HepG2 (cell line): ENCODE measurements around the gene CPNE1. TPM values are rescaled to one million over a fixed set of nuclear protein-coding genes. Genes with fewer than 3 reads are reported as not detected.

Experiments
- ATAD3A ChIP-seq: sonication (generic); formaldehyde crosslinking; IDR thresholded peaks from 2 replicates; pipeline ENCODE4 v1.4.0; 2020; ENCODE audit warnings: missing genetic modification reagents
- ATF1 ChIP-seq: IDR thresholded peaks from 2 replicates; pipeline ENCODE4 v1.6.1; 2016; ENCODE audit warnings: mild to moderate bottlenecking, control low read depth
- CHD4 ChIP-seq: fragments of 200-600 bp; sonication (generic); IDR thresholded peaks from 2 replicates; pipeline ENCODE4 v1.7.0; 2017; ENCODE audit warnings: mild to moderate bottlenecking, low read length, borderline replicate concordance
- GLI4 ChIP-seq: sonication (generic); formaldehyde crosslinking; IDR thresholded peaks from 2 replicates; pipeline ENCODE4 v1.5.1; 2020; ENCODE audit warnings: missing genetic modification reagents, mild to moderate bottlenecking, moderate library complexity, borderline replicate concordance
- HMGA1 ChIP-seq: sonication (generic); formaldehyde crosslinking; conservative IDR thresholded peaks from 2 replicates; pipeline ENCODE4 v1.4.0; 2020; ENCODE audit warnings: missing genetic modification reagents
- HOXA5 ChIP-seq: sonication (generic); formaldehyde crosslinking; IDR thresholded peaks from 2 replicates; pipeline ENCODE4 v1.4.0; 2020; ENCODE audit warnings: missing genetic modification reagents
- MAFF ChIP-seq: IDR thresholded peaks from 2 replicates; pipeline ENCODE4 v1.6.1; 2011; ENCODE audit warnings: low read depth, low read length, improper control_type of control experiment
- NBN ChIP-seq: fragments of 450-650 bp; conservative IDR thresholded peaks from 2 replicates; pipeline ENCODE4 v1.6.1; 2017
- RARA ChIP-seq: IDR thresholded peaks from 2 replicates; pipeline ENCODE4 v1.6.1; 2016; ENCODE audit warnings: missing genetic modification reagents, missing compliant biosample characterization
- RFX1 ChIP-seq: fragments of 450-650 bp; IDR thresholded peaks from 2 replicates; pipeline ENCODE4 v1.6.1; 2017
- SMC3 ChIP-seq: IDR thresholded peaks from 2 replicates; pipeline ENCODE4 v1.6.1; 2011; ENCODE audit warnings: low read length, improper control_type of control experiment
- SP140L ChIP-seq: sonication (generic); formaldehyde crosslinking; IDR thresholded peaks from 2 replicates; pipeline ENCODE4 v1.4.0; 2020; ENCODE audit warnings: missing genetic modification reagents, borderline replicate concordance
- TCF12 ChIP-seq, 2 experiments: fragments of 450-650 bp in 1 of 2; sonication (generic) in 1 of 2; formaldehyde crosslinking in 1 of 2; IDR thresholded peaks; 2 replicates each; pipeline versions ENCODE4 v1.6.1 to v1.8.0; 2017 to 2022; ENCODE audit warnings: antibody characterized with exemption in 1 of 2, mild to moderate bottlenecking in 1 of 2, missing genetic modification reagents in 1 of 2, moderate library complexity in 1 of 2
- ZFP1 ChIP-seq: IDR thresholded peaks from 2 replicates; pipeline ENCODE4 v1.6.1; 2016
- ZFP36L1 ChIP-seq: sonication (generic); formaldehyde crosslinking; IDR thresholded peaks from 2 replicates; pipeline ENCODE4 v1.8.0; 2022; ENCODE audit warnings: mild to moderate bottlenecking, missing genetic modification reagents, moderate library complexity
- ZMAT3 ChIP-seq: sonication (generic); formaldehyde crosslinking; conservative IDR thresholded peaks from 2 replicates; pipeline ENCODE4 v1.7.0; 2021; ENCODE audit warnings: missing genetic modification reagents
- ZNF33B ChIP-seq: sonication (generic); formaldehyde crosslinking; IDR thresholded peaks from 2 replicates; pipeline ENCODE4 v1.5.1; 2020; ENCODE audit warnings: mild to moderate bottlenecking, missing genetic modification reagents
- ZNF460 ChIP-seq: sonication (generic); formaldehyde crosslinking; IDR thresholded peaks from 2 replicates; pipeline ENCODE4 v1.5.1; 2020; ENCODE audit warnings: missing genetic modification reagents, mild to moderate bottlenecking, borderline replicate concordance
- ZNF547 ChIP-seq: sonication (generic); formaldehyde crosslinking; IDR thresholded peaks from 2 replicates; pipeline ENCODE4 v1.5.1; 2020; ENCODE audit warnings: mild to moderate bottlenecking, missing genetic modification reagents
- ZNF567 ChIP-seq: sonication (generic); formaldehyde crosslinking; IDR thresholded peaks from 2 replicates; pipeline ENCODE4 v1.8.1; 2023; ENCODE audit warnings: mild to moderate bottlenecking, missing genetic modification reagents, borderline replicate concordance
- ZNF616 ChIP-seq: sonication (generic); formaldehyde crosslinking; IDR thresholded peaks from 2 replicates; pipeline ENCODE4 v1.5.0; 2020; ENCODE audit warnings: low read depth, mild to moderate bottlenecking, missing genetic modification reagents
- ZNF644 ChIP-seq: IDR thresholded peaks from 2 replicates; pipeline ENCODE4 v1.6.1; 2016; ENCODE audit warnings: low read depth
- ZNF879 ChIP-seq: sonication (generic); formaldehyde crosslinking; IDR thresholded peaks from 2 replicates; pipeline ENCODE4 v1.8.1; 2023; ENCODE audit warnings: missing genetic modification reagents
- ZSCAN22 ChIP-seq: sonication (generic); formaldehyde crosslinking; IDR thresholded peaks from 2 replicates; pipeline ENCODE4 v1.4.0; 2020; ENCODE audit warnings: mild to moderate bottlenecking, missing genetic modification reagents
- ZSCAN9 ChIP-seq: IDR thresholded peaks from 2 replicates; pipeline ENCODE4 v1.6.1; 2016; ENCODE audit warnings: borderline replicate concordance
- polyA plus RNA-seq, 8 experiments: library from polyadenylated mRNA; depleted of rRNA in 3 of 8; stranded (reverse) in 7 of 8; unstranded in 1 of 8; fragments of >200 nt; fragmentation: Illumina TruSeq in 4 of 8; extraction: Trizol in 4 of 8; gene quantifications; 2 replicates each; pipeline versions ENCODE4 v1.2.1 to v1.2.3, GENCODE V29; 2011 to 2016; ENCODE audit warnings: low read depth in 4 of 8, missing spikeins in 1 of 8, mixed read lengths in 1 of 8; ENCODE audit not compliant: insufficient read depth in 1 of 8
- total RNA-seq, 5 experiments: library from RNA; depleted of rRNA; stranded (reverse); fragments of >200 nt; fragmentation: Illumina TruSeq; extraction: Trizol; gene quantifications; 2 replicates each; pipeline ENCODE4 v1.2.3, GENCODE V29; 2016; ENCODE audit warnings: low read depth in 1 of 5
- TF ChIP-seq, protein P1 (sequence below): sonication (generic); formaldehyde crosslinking; conservative IDR thresholded peaks from 2 replicates; pipeline ENCODE4 v1.4.0; 2020; ENCODE audit warnings: missing genetic modification reagents
- TF ChIP-seq, protein P2 (sequence below): conservative IDR thresholded peaks from 2 replicates; pipeline ENCODE4 v1.6.1; 2018; ENCODE audit warnings: missing genetic modification reagents
- TF ChIP-seq, protein P3 (sequence below): sonication (generic); formaldehyde crosslinking; IDR thresholded peaks from 2 replicates; pipeline ENCODE4 v1.4.0; 2020; ENCODE audit warnings: missing genetic modification reagents

CPNE1 gene
- total and polyA plus RNA-seq, 2 of the 13 experiments (the other 11 are each of a cell fraction or from before 2014, with no cell fraction given): 408 to 431 TPM

DNA sequence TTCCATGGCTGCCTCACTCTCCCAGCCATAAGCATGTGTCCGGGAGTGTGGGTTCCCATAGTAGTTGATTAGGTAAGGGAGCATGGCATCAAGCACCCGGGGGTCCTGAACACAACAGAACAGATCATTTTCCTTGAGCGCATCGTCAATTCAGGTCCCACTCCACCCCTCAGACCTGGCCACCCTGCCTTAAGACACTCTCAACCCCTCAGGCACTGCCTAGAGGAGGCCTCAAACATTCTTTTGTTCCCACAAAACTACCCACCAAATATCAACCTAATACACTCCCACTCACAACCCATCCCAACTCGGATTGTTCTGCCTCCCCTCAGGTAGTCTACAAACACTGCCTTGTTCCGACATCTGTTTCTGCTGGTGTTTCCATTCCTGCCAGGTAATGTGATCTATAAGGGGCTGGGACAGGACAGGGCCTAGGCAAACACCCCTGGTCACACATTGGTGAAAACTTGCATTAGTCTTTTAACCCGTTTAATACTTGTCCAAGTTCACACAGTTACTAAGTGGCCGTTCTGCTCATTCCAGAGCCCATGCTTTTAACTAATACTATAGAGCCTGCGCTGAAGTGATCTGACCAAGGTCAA lies 33.1 kb upstream of the CPNE1 start (continued):
- TF ChIP-seq, protein P1, sequence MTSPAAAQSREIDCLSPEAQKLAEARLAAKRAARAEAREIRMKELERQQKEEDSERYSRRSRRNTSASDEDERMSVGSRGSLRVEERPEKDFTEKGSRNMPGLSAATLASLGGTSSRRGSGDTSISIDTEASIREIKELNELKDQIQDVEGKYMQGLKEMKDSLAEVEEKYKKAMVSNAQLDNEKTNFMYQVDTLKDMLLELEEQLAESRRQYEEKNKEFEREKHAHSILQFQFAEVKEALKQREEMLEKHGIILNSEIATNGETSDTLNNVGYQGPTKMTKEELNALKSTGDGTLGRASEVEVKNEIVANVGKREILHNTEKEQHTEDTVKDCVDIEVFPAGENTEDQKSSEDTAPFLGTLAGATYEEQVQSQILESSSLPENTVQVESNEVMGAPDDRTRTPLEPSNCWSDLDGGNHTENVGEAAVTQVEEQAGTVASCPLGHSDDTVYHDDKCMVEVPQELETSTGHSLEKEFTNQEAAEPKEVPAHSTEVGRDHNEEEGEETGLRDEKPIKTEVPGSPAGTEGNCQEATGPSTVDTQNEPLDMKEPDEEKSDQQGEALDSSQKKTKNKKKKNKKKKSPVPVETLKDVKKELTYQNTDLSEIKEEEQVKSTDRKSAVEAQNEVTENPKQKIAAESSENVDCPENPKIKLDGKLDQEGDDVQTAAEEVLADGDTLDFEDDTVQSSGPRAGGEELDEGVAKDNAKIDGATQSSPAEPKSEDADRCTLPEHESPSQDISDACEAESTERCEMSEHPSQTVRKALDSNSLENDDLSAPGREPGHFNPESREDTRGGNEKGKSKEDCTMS (CRISPR knock-in tag): no peak
- TF ChIP-seq ZNF33B (CRISPR knock-in tag) (peak; percentile 67; the same call in 1 of the 2 replicates), RARA (CRISPR knock-in tag) (0 out of 2 replicates have a peak, but pooled peaks have one; percentile 25), ZNF460 (no peak), SMC3 (no peak), ZSCAN22 (CRISPR knock-in tag) (no peak), ATF1 (no peak), ZNF879 (CRISPR knock-in tag) (no peak), SP140L (CRISPR knock-in tag) (0 out of 2 replicates have a peak, but pooled peaks have one; percentile 24), ZNF567 (CRISPR knock-in tag) (no peak), ZFP36L1 (no peak), ZNF616 (CRISPR knock-in tag) (peak; percentile 87), CHD4 (no peak), ZFP1 (CRISPR knock-in tag) (no peak), HMGA1 (CRISPR knock-in tag) (no peak), ZNF644 (no peak), NBN (no peak), TCF12 (IDR thresholded peaks at IDR 0.05) (no peak), TCF12 (CRISPR knock-in tag; IDR thresholded peaks at IDR 0.05) (0 out of 2 replicates have a peak, but pooled peaks have one; percentile 55), ATAD3A (CRISPR knock-in tag) (peak; percentile 80; the same call in 1 of the 2 replicates), ZSCAN9 (no peak; the same call in 1 of the 2 replicates), HOXA5 (CRISPR knock-in tag) (no peak), ZMAT3 (CRISPR knock-in tag) (no peak), RFX1 (no peak), MAFF (no peak), GLI4 (0 out of 2 replicates have a peak, but pooled peaks have one; percentile 48), ZNF547 (CRISPR knock-in tag) (peak; percentile 21; the same call in 1 of the 2 replicates)
- TF ChIP-seq, protein P2, sequence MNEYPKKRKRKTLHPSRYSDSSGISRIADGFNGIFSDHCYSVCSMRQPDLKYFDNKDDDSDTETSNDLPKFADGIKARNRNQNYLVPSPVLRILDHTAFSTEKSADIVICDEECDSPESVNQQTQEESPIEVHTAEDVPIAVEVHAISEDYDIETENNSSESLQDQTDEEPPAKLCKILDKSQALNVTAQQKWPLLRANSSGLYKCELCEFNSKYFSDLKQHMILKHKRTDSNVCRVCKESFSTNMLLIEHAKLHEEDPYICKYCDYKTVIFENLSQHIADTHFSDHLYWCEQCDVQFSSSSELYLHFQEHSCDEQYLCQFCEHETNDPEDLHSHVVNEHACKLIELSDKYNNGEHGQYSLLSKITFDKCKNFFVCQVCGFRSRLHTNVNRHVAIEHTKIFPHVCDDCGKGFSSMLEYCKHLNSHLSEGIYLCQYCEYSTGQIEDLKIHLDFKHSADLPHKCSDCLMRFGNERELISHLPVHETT (CRISPR knock-in tag): no peak
- TF ChIP-seq, protein P3, sequence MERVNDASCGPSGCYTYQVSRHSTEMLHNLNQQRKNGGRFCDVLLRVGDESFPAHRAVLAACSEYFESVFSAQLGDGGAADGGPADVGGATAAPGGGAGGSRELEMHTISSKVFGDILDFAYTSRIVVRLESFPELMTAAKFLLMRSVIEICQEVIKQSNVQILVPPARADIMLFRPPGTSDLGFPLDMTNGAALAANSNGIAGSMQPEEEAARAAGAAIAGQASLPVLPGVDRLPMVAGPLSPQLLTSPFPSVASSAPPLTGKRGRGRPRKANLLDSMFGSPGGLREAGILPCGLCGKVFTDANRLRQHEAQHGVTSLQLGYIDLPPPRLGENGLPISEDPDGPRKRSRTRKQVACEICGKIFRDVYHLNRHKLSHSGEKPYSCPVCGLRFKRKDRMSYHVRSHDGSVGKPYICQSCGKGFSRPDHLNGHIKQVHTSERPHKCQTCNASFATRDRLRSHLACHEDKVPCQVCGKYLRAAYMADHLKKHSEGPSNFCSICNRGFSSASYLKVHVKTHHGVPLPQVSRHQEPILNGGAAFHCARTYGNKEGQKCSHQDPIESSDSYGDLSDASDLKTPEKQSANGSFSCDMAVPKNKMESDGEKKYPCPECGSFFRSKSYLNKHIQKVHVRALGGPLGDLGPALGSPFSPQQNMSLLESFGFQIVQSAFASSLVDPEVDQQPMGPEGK: no peak
